Calu3 (cell line): Measurements from ENCODE around the gene ASCL1. TPM values are rescaled to one million over a fixed set of nuclear protein-coding genes. Genes with fewer than 3 reads are reported as not detected.

Experiments
- BruUV-seq: library from RNA; stranded (reverse); fragments of 400-500 nt; replicated peaks from 2 replicates; lab custom pipeline; 2021; lab: Mats Ljungman, UMichigan
- CTCF ChIA-PET: fragments of 300-600 bp; sonication (Branson Sonifier 250); formaldehyde crosslinking; loops from one replicate; lab custom pipeline; 2022; ENCODE audit warnings: antibody characterized with exemption; lab: Charles Lee
- DNase-seq: peaks from one replicate; pipeline ENCODE4 v3.0.0; 2022
- H3K27ac Mint-ChIP-seq: one replicate; pipeline ENCODE4 v1.8.0; 2022; ENCODE audit warnings: mixed read lengths; ENCODE audit not compliant: unreplicated experiment
- H3K27me3 Mint-ChIP-seq: one replicate; pipeline ENCODE4 v1.8.0; 2022; ENCODE audit warnings: mixed read lengths; ENCODE audit not compliant: unreplicated experiment
- H3K36me3 Mint-ChIP-seq: one replicate; pipeline ENCODE4 v1.8.0; 2022; ENCODE audit warnings: mild to moderate bottlenecking, moderate library complexity, mixed read lengths; ENCODE audit not compliant: insufficient read depth, unreplicated experiment
- H3K4me1 Mint-ChIP-seq: one replicate; pipeline ENCODE4 v1.8.0; 2022; ENCODE audit warnings: mild to moderate bottlenecking, low read depth, mixed read lengths; ENCODE audit not compliant: unreplicated experiment
- H3K4me3 Mint-ChIP-seq: one replicate; pipeline ENCODE4 v1.8.0; 2022; ENCODE audit warnings: mild to moderate bottlenecking, low read depth, moderate library complexity, mixed read lengths; ENCODE audit not compliant: unreplicated experiment
- H3K9me3 Mint-ChIP-seq: one replicate; pipeline ENCODE4 v1.8.0; 2022; ENCODE audit warnings: low read depth, mixed read lengths; ENCODE audit not compliant: unreplicated experiment
- intact Hi-C: fragments of 100-400 bp; cut with micrococcal nuclease; formaldehyde crosslinking; loops from one replicate; pipeline ENCODE4 v1.10.0; 2022; ENCODE audit not compliant: unreplicated experiment
- total RNA-seq: library from RNA; stranded (reverse); gene quantifications from 2 replicates; pipeline ENCODE4 v1.2.3, GENCODE V29; 2022
- TF ChIP-seq, protein P1 (sequence below): fragments of 200-600 bp; IDR thresholded peaks from one replicate; pipeline ENCODE4 v1.8.0; 2022; ENCODE audit warnings: antibody characterized with exemption; ENCODE audit not compliant: unreplicated experiment

Gene ASCL1
- total RNA-seq, 1 experiment from 2014 or later = not detected

DNA sequence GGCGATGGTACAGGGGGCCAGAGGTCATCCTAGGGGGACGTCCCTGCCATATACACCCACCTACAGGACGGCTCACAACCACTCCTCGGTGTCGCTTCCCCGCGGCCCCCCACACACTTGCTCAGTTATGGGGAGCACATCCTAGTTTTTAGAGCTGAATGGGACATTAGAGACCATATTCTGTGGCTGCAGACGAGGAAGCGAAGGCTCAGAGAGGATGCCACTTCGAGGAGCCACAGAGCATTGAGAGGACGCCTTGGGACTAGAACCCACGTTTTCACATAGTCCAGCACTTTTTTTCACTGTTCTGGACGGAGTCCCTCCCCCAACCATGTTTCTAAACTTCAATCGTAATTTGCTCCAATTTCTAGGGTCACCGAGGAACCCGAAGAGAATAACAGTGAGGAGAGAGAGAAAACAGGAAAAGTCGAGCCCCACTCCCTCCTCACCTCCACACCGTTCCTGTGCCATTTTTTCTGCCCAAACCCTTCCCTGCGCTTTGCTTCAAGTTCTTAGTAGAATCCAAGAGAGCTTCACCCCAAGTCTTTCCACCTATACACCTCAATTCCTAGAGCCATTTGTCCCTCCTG lies 641 bp upstream of the ASCL1 start:
- CTCF ChIA-PET = interaction anchor here (0.6 to 1.5 kb wide), 4 partner anchors 8 to 777 kb away, joined by 3 to 5 read pairs (median 4); no protein-coding TSS in a partner anchor
- no TSS peak for BruUV-seq
- TF ChIP-seq, protein P1, sequence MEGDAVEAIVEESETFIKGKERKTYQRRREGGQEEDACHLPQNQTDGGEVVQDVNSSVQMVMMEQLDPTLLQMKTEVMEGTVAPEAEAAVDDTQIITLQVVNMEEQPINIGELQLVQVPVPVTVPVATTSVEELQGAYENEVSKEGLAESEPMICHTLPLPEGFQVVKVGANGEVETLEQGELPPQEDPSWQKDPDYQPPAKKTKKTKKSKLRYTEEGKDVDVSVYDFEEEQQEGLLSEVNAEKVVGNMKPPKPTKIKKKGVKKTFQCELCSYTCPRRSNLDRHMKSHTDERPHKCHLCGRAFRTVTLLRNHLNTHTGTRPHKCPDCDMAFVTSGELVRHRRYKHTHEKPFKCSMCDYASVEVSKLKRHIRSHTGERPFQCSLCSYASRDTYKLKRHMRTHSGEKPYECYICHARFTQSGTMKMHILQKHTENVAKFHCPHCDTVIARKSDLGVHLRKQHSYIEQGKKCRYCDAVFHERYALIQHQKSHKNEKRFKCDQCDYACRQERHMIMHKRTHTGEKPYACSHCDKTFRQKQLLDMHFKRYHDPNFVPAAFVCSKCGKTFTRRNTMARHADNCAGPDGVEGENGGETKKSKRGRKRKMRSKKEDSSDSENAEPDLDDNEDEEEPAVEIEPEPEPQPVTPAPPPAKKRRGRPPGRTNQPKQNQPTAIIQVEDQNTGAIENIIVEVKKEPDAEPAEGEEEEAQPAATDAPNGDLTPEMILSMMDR = no peak
- peak overlapping the region; percentile 75 for H3K4me3 Mint-ChIP-seq
- H3K36me3 Mint-ChIP-seq = no peaks in the 10 kb centered on the region
- H3K4me1 Mint-ChIP-seq = peaks cover 10% of the 10 kb centered on the region
- H3K27ac Mint-ChIP-seq = no peak overlapping the region
- no peaks in the 10 kb centered on the region for H3K9me3 Mint-ChIP-seq
- intact Hi-C loops = no loop called here
- peaks cover 91% of the 10 kb centered on the region for H3K27me3 Mint-ChIP-seq
- no peak for DNase-seq

DNA sequence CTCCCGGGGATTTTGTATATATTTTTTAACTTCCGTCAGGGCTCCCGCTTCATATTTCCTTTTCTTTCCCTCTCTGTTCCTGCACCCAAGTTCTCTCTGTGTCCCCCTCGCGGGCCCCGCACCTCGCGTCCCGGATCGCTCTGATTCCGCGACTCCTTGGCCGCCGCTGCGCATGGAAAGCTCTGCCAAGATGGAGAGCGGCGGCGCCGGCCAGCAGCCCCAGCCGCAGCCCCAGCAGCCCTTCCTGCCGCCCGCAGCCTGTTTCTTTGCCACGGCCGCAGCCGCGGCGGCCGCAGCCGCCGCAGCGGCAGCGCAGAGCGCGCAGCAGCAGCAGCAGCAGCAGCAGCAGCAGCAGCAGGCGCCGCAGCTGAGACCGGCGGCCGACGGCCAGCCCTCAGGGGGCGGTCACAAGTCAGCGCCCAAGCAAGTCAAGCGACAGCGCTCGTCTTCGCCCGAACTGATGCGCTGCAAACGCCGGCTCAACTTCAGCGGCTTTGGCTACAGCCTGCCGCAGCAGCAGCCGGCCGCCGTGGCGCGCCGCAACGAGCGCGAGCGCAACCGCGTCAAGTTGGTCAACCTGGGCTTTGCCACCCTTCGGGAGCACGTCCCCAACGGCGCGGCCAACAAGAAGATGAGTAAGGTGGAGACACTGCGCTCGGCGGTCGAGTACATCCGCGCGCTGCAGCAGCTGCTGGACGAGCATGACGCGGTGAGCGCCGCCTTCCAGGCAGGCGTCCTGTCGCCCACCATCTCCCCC lies 777 bp downstream of the ASCL1 start:
- Mint-ChIP-seq H3K9me3 (peaks cover 3% of the 10 kb centered on the region), H3K36me3 (no peaks in the 10 kb centered on the region), H3K4me1 (peaks cover 10% of the 10 kb centered on the region), H3K4me3 (peak overlapping the region; percentile 75), H3K27ac (no peak overlapping the region), H3K27me3 (peaks cover 99% of the 10 kb centered on the region)
- TF ChIP-seq, protein P1 = no peak
- no TSS peak for BruUV-seq
- CTCF ChIA-PET = interaction anchor here (1.5 kb wide), 1 partner anchor 10 kb away, joined by 4 read pairs; no protein-coding TSS in a partner anchor
- no peak for DNase-seq
- intact Hi-C loops = no loop called here

DNA sequence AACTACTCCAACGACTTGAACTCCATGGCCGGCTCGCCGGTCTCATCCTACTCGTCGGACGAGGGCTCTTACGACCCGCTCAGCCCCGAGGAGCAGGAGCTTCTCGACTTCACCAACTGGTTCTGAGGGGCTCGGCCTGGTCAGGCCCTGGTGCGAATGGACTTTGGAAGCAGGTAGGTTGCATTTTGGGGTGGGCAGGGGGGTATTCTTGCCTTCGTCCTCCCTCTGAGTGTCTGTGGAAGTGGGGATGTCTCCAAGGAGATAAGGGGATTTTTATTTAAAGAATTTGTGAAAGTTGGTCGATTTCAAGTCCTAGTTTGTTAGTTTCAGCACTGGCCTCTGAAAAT lies 1.3 kb downstream of the ASCL1 start:
- Mint-ChIP-seq H3K36me3 (no peaks in the 10 kb centered on the region), H3K27me3 (peaks cover 99% of the 10 kb centered on the region), H3K4me1 (peaks cover 10% of the 10 kb centered on the region), H3K4me3 (no peak overlapping the region), H3K27ac (no peak overlapping the region), H3K9me3 (peaks cover 3% of the 10 kb centered on the region)
- no peak for DNase-seq
- TF ChIP-seq, protein P1 = no peak
- intact Hi-C loops = no loop called here
- CTCF ChIA-PET = no interaction called here
- BruUV-seq = no TSS peak

DNA sequence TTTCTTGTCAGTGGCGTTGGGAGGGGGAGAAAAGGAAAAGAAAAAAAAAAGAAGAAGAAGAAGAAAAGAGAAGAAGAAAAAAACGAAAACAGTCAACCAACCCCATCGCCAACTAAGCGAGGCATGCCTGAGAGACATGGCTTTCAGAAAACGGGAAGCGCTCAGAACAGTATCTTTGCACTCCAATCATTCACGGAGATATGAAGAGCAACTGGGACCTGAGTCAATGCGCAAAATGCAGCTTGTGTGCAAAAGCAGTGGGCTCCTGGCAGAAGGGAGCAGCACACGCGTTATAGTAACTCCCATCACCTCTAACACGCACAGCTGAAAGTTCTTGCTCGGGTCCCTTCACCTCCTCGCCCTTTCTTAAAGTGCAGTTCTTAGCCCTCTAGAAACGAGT lies 1.9 kb downstream of the ASCL1 start:
- H3K4me3 Mint-ChIP-seq = no peak overlapping the region
- H3K36me3 Mint-ChIP-seq = no peaks in the 10 kb centered on the region
- peaks cover 3% of the 10 kb centered on the region for H3K9me3 Mint-ChIP-seq
- TF ChIP-seq, protein P1 = no peak
- H3K4me1 Mint-ChIP-seq = peaks cover 10% of the 10 kb centered on the region
- H3K27me3 Mint-ChIP-seq = peaks cover 99% of the 10 kb centered on the region
- H3K27ac Mint-ChIP-seq = no peak overlapping the region
- CTCF ChIA-PET = no interaction called here
- BruUV-seq = no TSS peak
- intact Hi-C loops = no loop called here
- no peak for DNase-seq
